IPS DF 19.7 (cell line): ENCODE results near the gene EPB41L1.

Experiments
- DNase-seq: peaks from one replicate; pipeline ENCODE4 v3.0.0-alpha.2; 2013; ENCODE audit warnings: low read depth, low spot score

EPB41L1 gene

GRCh38 chr20:36277546-36277945, 123.0 kb downstream of the EPB41L1 start:
- no peak for DNase-seq

GRCh38 chr20:36279362-36279761, 124.8 kb downstream of the EPB41L1 start:
- no peak for DNase-seq

DNA sequence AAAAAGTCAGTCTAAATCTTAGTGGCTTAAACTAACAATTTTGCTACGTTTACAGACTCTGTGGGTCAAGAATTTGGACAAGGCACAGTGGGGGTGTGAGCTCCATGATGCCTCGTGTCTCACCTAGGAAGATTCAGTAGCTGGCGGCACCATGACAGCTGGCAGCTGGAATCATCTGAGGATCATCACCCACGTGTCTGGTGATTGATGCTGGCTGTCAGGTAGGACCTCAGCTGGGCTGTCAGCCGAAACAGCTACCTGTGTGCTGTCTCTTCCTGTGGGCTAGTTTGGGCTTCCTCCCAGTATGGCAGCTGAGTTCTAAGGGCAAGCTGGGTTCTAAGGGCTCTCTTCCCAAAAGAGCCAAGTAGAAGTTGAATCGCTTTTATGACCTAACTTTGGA, 125.2 kb downstream of the EPB41L1 start:
- DNase-seq = no peak

DNA sequence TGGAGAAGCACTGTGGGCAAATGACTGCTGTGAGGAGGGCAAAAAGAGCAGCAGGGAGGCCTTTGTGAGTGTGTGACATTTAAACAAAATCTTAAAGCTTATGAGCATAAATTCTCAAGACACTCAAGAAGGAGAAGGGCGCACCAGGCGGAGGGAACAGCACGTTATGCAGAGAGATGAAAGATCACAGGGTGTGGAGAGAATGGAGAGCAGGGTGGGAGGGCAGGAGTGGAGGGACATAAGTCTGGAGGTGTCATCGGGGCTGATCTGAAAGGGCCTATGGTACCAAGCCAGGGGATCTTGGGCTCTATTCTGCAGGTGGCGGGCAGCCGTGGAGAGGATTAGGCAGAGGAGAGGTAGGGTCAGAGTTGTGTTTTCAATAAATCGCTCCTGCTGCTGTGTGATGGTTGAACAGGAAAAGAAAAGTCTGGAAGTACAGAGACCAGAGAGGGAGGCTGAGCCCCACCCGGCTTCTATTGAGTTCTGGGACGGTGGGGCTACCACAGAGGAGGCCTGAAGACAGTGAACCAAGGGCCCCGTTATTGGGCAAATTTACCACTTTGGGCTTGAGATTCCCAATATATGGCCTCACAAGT, 127.3 kb downstream of the EPB41L1 start:
- DNase-seq = no peak
